Transverse colon (tissue), 4 donors: ENCODE data around the gene ALS2. TPM values are rescaled to one million over a fixed set of nuclear protein-coding genes. Genes with fewer than 3 reads are reported as not detected.

ENCODE experiments used
- DNase-seq: peaks from one replicate; pipeline ENCODE4 v3.0.0-alpha.2; 2019
- H3K27ac ChIP-seq, 4 donors: fragments of 200-600 bp; sonication (generic); 2 replicates each; pipeline ENCODE4 v1.5.1; 2016 to 2018; ENCODE audit warnings: inconsistent platforms in 4 of 4
- H3K27me3 ChIP-seq: fragments of 200-600 bp; sonication (generic); 2 replicates; pipeline ENCODE4 v1.5.1; 2017; ENCODE audit warnings: inconsistent platforms
- H3K36me3 ChIP-seq, 4 donors: fragments of 200-600 bp; sonication (generic); 2 replicates each; pipeline ENCODE4 v1.5.1; 2017 to 2019; ENCODE audit warnings: inconsistent platforms in 4 of 4
- H3K4me1 ChIP-seq, 4 donors: fragments of 200-600 bp; sonication (generic); 2 replicates each; pipeline ENCODE4 v1.5.1; 2017 to 2020; ENCODE audit warnings: inconsistent platforms in 4 of 4
- H3K4me3 ChIP-seq, 4 donors: fragments of 200-600 bp; sonication (generic); 1 replicate in 1 of 4; 2 replicates in 3 of 4; pipeline versions ENCODE4 v1.5.1 to v1.6.1; 2017 to 2019; ENCODE audit warnings: inconsistent platforms in 4 of 4
- H3K9me3 ChIP-seq, 2 donors: fragments of 200-600 bp; sonication (generic); 2 replicates each; pipeline ENCODE4 v1.5.1; 2017 to 2019; ENCODE audit warnings: inconsistent platforms in 2 of 2
- EP300 ChIP-seq: sonication (generic); formaldehyde crosslinking; IDR thresholded peaks from one replicate; pipeline ENCODE4 v1.6.1; 2017; ENCODE audit warnings: antibody characterized with exemption, low read depth
- POLR2A ChIP-seq: fragments of 450-650 bp; IDR thresholded peaks from one replicate; pipeline ENCODE4 v1.6.1; 2016; ENCODE audit warnings: antibody characterized with exemption, mild to moderate bottlenecking, moderate library complexity
- POLR2AphosphoS5 ChIP-seq, 3 donors: sonication (generic); formaldehyde crosslinking; IDR thresholded peaks; one replicate each; pipeline ENCODE4 v1.6.1; 2016; ENCODE audit warnings: antibody characterized with exemption in 3 of 3
- WGBS, 2 donors: methylation state at CpG; one replicate each; pipeline ENCODE4 v1.1.5; 2018; ENCODE audit warnings: low coverage in 1 of 2; 5-methylcytosine and 5-hydroxymethylcytosine counted together
- in situ Hi-C, 4 donors: fragments of 200-750 bp; cut with MboI; loops; one replicate each; pipeline versions ENCODE4 v1.15.0 to v1.15.1; 2017; ENCODE audit warnings: low sequenced_read_pairs in 3 of 4, low pct_ligation_motif_present in 1 of 4, low pct_unique_long_range_greater_than_20kb in 1 of 4
- intact Hi-C: fragments of 100-400 bp; cut with DNase I; formaldehyde crosslinking; loops from one replicate; pipeline ENCODE4 v1.15.1; 2023; ENCODE audit warnings: low total_unique reads
- total RNA-seq, 4 donors: library from RNA; depleted of rRNA; stranded (reverse); fragments of >200 nt; gene quantifications; one replicate each; pipeline ENCODE4 v1.1.0, GENCODE V29; 2016
- TF ChIP-seq, protein P1 (sequence below), 5 experiments: fragments of 200-600 bp in 3 of 5; fragments of 450-650 bp in 2 of 5; sonication (generic) in 3 of 5; IDR thresholded peaks; 1 replicate in 2 of 5; 2 replicates in 3 of 5; pipeline ENCODE4 v1.5.1; 2016 to 2017; ENCODE audit warnings: antibody characterized with exemption in 5 of 5, inconsistent platforms in 3 of 5, mild to moderate bottlenecking in 2 of 5, moderate library complexity in 1 of 5

The ALS2 gene
- total RNA-seq, 4 donors from 2014 or later: 7.9 to 61.1 (median 8.9) TPM

DNA sequence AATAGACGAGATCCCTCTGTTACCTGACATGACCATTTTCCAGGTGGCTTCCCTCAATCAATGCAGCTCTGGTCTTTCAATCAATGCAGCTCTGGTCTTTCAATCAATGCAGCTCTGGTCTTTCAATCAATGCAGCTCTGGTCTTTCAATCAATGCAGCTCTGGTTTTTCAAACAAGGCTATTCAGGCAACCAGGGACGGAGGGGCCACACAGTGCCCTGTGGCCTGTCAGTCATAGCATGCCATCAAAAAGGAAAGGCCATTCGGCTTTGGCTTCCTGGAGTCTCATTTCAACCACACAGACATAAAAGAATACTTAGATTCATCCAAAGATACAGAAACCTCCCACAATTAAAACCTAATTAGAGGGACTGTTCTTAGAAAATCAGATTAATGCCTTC is 95.6 kb downstream of the ALS2 start:
- Histone ChIP-seq H3K4me3 (no peak overlapping the region), H3K9me3 (no peaks in the 10 kb centered on the region), H3K4me1 (no peaks in the 10 kb centered on the region), H3K27ac (no peak overlapping the region), H3K36me3 (no peaks in the 10 kb centered on the region), H3K27me3 (no peaks in the 10 kb centered on the region)
- intact Hi-C loops: no loop called here
- no peak for DNase-seq
- in situ Hi-C loops: no loop called here
- whole genome bisulfite sequencing, 2 donors: 89 to 100% methylated on average over 3 of the region's 3 CpGs
- TF ChIP-seq POLR2AphosphoS5 (IDR thresholded peaks at IDR 0.05) (no peak), EP300 (no peak), POLR2A (no peak)
- TF ChIP-seq, protein P1, sequence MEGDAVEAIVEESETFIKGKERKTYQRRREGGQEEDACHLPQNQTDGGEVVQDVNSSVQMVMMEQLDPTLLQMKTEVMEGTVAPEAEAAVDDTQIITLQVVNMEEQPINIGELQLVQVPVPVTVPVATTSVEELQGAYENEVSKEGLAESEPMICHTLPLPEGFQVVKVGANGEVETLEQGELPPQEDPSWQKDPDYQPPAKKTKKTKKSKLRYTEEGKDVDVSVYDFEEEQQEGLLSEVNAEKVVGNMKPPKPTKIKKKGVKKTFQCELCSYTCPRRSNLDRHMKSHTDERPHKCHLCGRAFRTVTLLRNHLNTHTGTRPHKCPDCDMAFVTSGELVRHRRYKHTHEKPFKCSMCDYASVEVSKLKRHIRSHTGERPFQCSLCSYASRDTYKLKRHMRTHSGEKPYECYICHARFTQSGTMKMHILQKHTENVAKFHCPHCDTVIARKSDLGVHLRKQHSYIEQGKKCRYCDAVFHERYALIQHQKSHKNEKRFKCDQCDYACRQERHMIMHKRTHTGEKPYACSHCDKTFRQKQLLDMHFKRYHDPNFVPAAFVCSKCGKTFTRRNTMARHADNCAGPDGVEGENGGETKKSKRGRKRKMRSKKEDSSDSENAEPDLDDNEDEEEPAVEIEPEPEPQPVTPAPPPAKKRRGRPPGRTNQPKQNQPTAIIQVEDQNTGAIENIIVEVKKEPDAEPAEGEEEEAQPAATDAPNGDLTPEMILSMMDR (IDR thresholded peaks at IDR 0.05): no peak

DNA sequence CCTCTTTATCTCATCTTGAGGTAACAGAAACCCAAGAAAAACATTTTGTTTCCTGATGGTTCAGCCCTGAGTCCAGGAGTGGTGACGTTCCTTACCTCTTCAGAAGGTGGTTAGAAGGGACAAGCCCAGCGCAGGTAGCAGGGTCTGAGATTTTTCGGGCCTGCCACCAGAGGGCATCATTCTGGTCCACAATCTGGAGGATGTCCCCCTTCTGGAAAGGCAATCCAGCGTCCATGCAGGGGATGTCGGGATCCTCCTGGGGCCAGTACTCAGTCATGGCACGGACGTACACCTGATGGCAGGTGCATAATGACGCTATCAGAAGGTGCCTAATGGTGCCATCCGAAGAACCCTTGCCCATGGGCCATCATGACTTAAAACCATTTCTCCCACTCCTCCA is 100.0 kb downstream of the ALS2 start:
- in situ Hi-C loops (no loop called here), intact Hi-C loops (no loop called here)
- H3K4me1 ChIP-seq: no peaks in the 10 kb centered on the region
- H3K4me3 ChIP-seq: no peak overlapping the region
- no peak overlapping the region for H3K27ac ChIP-seq
- no peaks in the 10 kb centered on the region for H3K27me3 ChIP-seq
- no peak for TF ChIP-seq POLR2A
- TF ChIP-seq, protein P1 (IDR thresholded peaks at IDR 0.05): peak in 2 of 5 experiments; percentile 12 to 14
- DNase-seq: no peak
- H3K36me3 ChIP-seq: no peaks in the 10 kb centered on the region
- WGBS, 2 donors: 72% methylated on average over 9 of the region's 9 CpGs; no CpG with 5 or more reads in 1 of the 2 donors
- no peaks in the 10 kb centered on the region for H3K9me3 ChIP-seq

DNA sequence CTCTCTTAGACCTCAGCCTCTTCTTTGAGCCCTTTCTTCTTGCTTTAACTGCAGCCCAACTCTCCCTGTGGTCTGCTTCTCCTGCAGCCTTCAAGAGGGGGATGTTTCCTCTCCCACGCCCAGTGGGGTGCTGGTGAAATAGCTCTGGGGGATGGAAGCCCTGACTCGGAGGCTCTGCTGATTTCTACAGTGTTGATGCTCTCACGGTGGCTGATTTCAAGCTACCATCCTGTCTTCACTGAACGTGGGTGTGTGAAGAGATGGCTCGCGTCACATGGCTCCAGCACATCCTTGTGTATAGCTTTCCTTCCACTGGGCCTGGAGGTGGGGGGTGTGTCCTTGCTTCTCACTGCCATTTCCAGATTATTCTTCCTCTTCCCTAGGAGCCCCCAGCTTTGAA is 102.3 kb downstream of the ALS2 start:
- H3K9me3 ChIP-seq: no peaks in the 10 kb centered on the region
- intact Hi-C loops: no loop called here
- in situ Hi-C loops: no loop called here

DNA sequence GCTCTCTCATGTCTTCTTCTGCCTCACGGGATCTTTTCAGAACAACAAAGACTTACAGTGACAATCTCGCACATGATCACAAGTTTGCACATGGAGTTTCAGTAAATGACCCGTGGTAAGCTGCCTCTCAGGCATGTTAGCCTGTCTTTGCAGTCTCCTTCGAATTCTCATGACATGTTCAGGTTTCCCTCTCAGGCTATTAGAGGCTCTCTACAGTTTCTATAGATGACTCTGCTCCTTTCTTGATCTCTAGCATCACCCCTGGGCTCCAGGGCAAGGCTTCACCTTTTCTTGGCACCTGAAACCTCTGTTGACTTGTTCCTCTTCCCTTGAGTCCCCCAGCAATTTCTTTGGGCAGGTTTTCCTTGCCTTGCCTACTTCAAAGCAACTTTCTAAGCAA is 105.3 kb downstream of the ALS2 start:
- WGBS, 2 donors: 60 to 76% methylated on average over 1 to 4 of the region's 4 CpGs
- no peak for DNase-seq
- in situ Hi-C loops (no loop called here), intact Hi-C loops (no loop called here)
- no peak for TF ChIP-seq POLR2AphosphoS5 (IDR thresholded peaks at IDR 0.05)
- TF ChIP-seq, protein P1 (IDR thresholded peaks at IDR 0.05): no peak
- TF ChIP-seq POLR2A: no peak
- no peak for TF ChIP-seq EP300
- Histone ChIP-seq H3K36me3 (no peaks in the 10 kb centered on the region), H3K27me3 (no peaks in the 10 kb centered on the region), H3K9me3 (no peaks in the 10 kb centered on the region), H3K27ac (no peak overlapping the region), H3K4me3 (no peak overlapping the region), H3K4me1 (no peaks in the 10 kb centered on the region)

More for the DNA sequence above, 102.3 kb downstream of the ALS2 start:
- Histone ChIP-seq H3K27me3 (no peaks in the 10 kb centered on the region), H3K27ac (no peak overlapping the region), H3K36me3 (no peaks in the 10 kb centered on the region), H3K4me1 (no peaks in the 10 kb centered on the region), H3K4me3 (no peak overlapping the region)
- TF ChIP-seq POLR2A (no peak), EP300 (no peak), POLR2AphosphoS5 (IDR thresholded peaks at IDR 0.05) (no peak)
- TF ChIP-seq, protein P1 (IDR thresholded peaks at IDR 0.05): no peak
- WGBS, 2 donors: 79% methylated on average over 6 of the region's 6 CpGs; no CpG with 5 or more reads in 1 of the 2 donors
- DNase-seq: no peak
